HG03159 (cell line): ENCODE results near the gene HMGCS1.
A peak's percentile ranks its signal among the peaks of the same experiment; 100 is the strongest.
"Not testable (repeated sequence)": the region's sequence is repeated elsewhere in the genome, so short reads cannot be mapped to it uniquely, and the experiment has no call there.

Source experiments
- ATAC-seq: cut with Tn5 transposase; IDR thresholded peaks from one replicate; pipeline ENCODE4 v1.9.1; 2021; ENCODE audit warnings: mild to moderate bottlenecking, moderate library complexity; ENCODE audit not compliant: unreplicated experiment

HMGCS1 gene

GRCh38 chr5:43313035-43313853 lies at the start of gene HMGCS1:
TSS of gene HMGCS1 (minus strand) at chr5:43313412. CDS start at chr5:43298965, 14,447 bp downstream.
- ATAC-seq = peak; percentile 93

- ATAC-seq = no peak
Observed at GRCh38 chr5:43358726-43359125, 45.5 kb upstream of the HMGCS1 start.

GRCh38 chr5:43358301-43358700 lies 45.1 kb upstream of the HMGCS1 start:
- ATAC-seq = no peak

GRCh38 chr5:43357878-43358281 lies 44.7 kb upstream of the HMGCS1 start:
- no peak for ATAC-seq

GRCh38 chr5:43357067-43357466 lies 43.9 kb upstream of the HMGCS1 start:
- no peak for ATAC-seq

- ATAC-seq = no peak
Observed at GRCh38 chr5:43354774-43355173, 41.6 kb upstream of the HMGCS1 start.

GRCh38 chr5:43353668-43354067 lies 40.5 kb upstream of the HMGCS1 start:
- ATAC-seq = no peak

- ATAC-seq = no peak
Observed at GRCh38 chr5:43352915-43353314, 39.7 kb upstream of the HMGCS1 start.

- ATAC-seq = no peak
Observed at GRCh38 chr5:43352131-43352530, 38.9 kb upstream of the HMGCS1 start.

- ATAC-seq = no peak
Observed at GRCh38 chr5:43348861-43349363, 35.7 kb upstream of the HMGCS1 start.

GRCh38 chr5:43348207-43348606 lies 35.0 kb upstream of the HMGCS1 start:
- no peak for ATAC-seq

GRCh38 chr5:43338862-43339261 lies 25.6 kb upstream of the HMGCS1 start:
- ATAC-seq = no peak

- ATAC-seq = no peak
Observed at GRCh38 chr5:43336159-43336558, 22.9 kb upstream of the HMGCS1 start.

GRCh38 chr5:43335681-43336080 lies 22.5 kb upstream of the HMGCS1 start:
- ATAC-seq = no peak

GRCh38 chr5:43332401-43332800 lies 19.2 kb upstream of the HMGCS1 start:
- no peak for ATAC-seq

- ATAC-seq = not testable (repeated sequence)
Observed at GRCh38 chr5:43325624-43326023, 12.4 kb upstream of the HMGCS1 start.

GRCh38 chr5:43323488-43323887 lies 10.3 kb upstream of the HMGCS1 start:
- not testable (repeated sequence) for ATAC-seq

GRCh38 chr5:43320846-43321245 lies 7.6 kb upstream of the HMGCS1 start:
- ATAC-seq = no peak

- ATAC-seq = no peak
Observed at GRCh38 chr5:43316421-43316820, 3.2 kb upstream of the HMGCS1 start.

GRCh38 chr5:43315682-43316081 lies 2.5 kb upstream of the HMGCS1 start:
- no peak for ATAC-seq

- no peak for ATAC-seq
Observed at GRCh38 chr5:43315263-43315662, 2.1 kb upstream of the HMGCS1 start.

- no peak for ATAC-seq
Observed at GRCh38 chr5:43314724-43315123, 1.5 kb upstream of the HMGCS1 start.
